BJ (cell line): ENCODE data around the gene CCDC181. TPM values are rescaled to one million over a fixed set of nuclear protein-coding genes. Genes with fewer than 3 reads are reported as not detected.

Experiments
- CTCF ChIA-PET: fragments of 350-600 bp; formaldehyde crosslinking; extraction: SDS; loops from one replicate; lab custom pipeline; 2021; ENCODE audit warnings: antibody characterized with exemption, inconsistent platforms; lab: Yijun Ruan, JAX
- POLR2A ChIA-PET: fragments of 300-600 bp; sonication (Branson Sonifier 250); formaldehyde crosslinking; extraction: SDS; loops from one replicate; lab custom pipeline; 2021; ENCODE audit warnings: antibody characterized with exemption; lab: Charles Lee
- DNase-seq: peaks from one replicate; pipeline ENCODE4 v3.0.0-alpha.2; 2011; ENCODE audit warnings: low read depth
- H3K27me3 ChIP-seq: 2 replicates; pipeline ENCODE4 v1.6.0; 2011; ENCODE audit warnings: low read length; ENCODE audit not compliant: control insufficient read depth, insufficient read depth
- H3K36me3 ChIP-seq: 2 replicates; pipeline ENCODE4 v1.5.1; 2011; ENCODE audit warnings: low read length; ENCODE audit not compliant: control insufficient read depth, insufficient read depth
- H3K4me3 ChIP-seq: 2 replicates; pipeline ENCODE4 v1.5.1; 2011; ENCODE audit warnings: low read depth, mild to moderate bottlenecking, control low read depth, low read length
- CTCF ChIP-seq: IDR thresholded peaks from 2 replicates; pipeline ENCODE4 v1.5.1; 2011; ENCODE audit warnings: low read depth, mild to moderate bottlenecking, control low read depth, inconsistent platforms, low read length, moderate library complexity; ENCODE audit not compliant: insufficient read depth
- polyA plus RNA-seq: library from polyadenylated mRNA; depleted of rRNA; stranded (reverse); fragments of >200 nt; gene quantifications from 2 replicates; pipeline ENCODE4 v1.2.3, GENCODE V29; 2011; rRNA removed
- small RNA-seq: library from RNA; depleted of rRNA; stranded (forward); fragments of <200 nt; gene quantifications from one replicate; pipeline ENCODE3, GENCODE V24; 2012; ENCODE audit warnings: low replicate concordance, low read depth; ENCODE audit not compliant: insufficient read length

The CCDC181 gene
- polyA plus RNA-seq, 1 experiment, result not detected

GRCh38 chr1:169347688-169348382, 79.4 kb downstream of the CCDC181 start:
- no peak for DNase-seq
- H3K27me3 ChIP-seq, result no peaks in the 10 kb centered on the region
- ChIA-PET POLR2A (interaction anchor here (0.6 kb wide), 1 partner anchor 114 kb away, joined by 6 read pairs; no protein-coding TSS in a partner anchor), CTCF (interaction anchor here (0.6 to 3.9 kb wide), 16 partner anchors 12 to 1005 kb away, joined by 3 to 52 read pairs (median 4); partner anchors contain the start of genes ATP1B1, BLZF1 and NME7)
- no peak for TF ChIP-seq CTCF
- H3K4me3 ChIP-seq, result no peak overlapping the region
- H3K36me3 ChIP-seq, result no peaks in the 10 kb centered on the region

- ChIA-PET CTCF (interaction anchor here (1.0 to 3.9 kb wide), 4 partner anchors 211 to 742 kb away, joined by 3 to 52 read pairs (median 7); no protein-coding TSS in a partner anchor), POLR2A (interaction anchor here (0.5 kb wide), 1 partner anchor 238 kb away, joined by 4 read pairs; no protein-coding TSS in a partner anchor)
- H3K27me3 ChIP-seq, result no peaks in the 10 kb centered on the region
- no peak for DNase-seq
- H3K36me3 ChIP-seq, result no peaks in the 10 kb centered on the region
- TF ChIP-seq CTCF, result no peak
- no peak overlapping the region for H3K4me3 ChIP-seq
Measured at GRCh38 chr1:169346036-169346589, 81.2 kb downstream of the CCDC181 start.

- no peaks in the 10 kb centered on the region for H3K27me3 ChIP-seq
- TF ChIP-seq CTCF, result no peak
- POLR2A ChIA-PET, result interaction anchor here (0.5 kb wide), 1 partner anchor 238 kb away, joined by 4 read pairs; no protein-coding TSS in a partner anchor
- CTCF ChIA-PET, result interaction anchor here (1.0 kb wide), 1 partner anchor 588 kb away, joined by 3 read pairs; no protein-coding TSS in a partner anchor
- H3K36me3 ChIP-seq, result no peaks in the 10 kb centered on the region
- no peak overlapping the region for H3K4me3 ChIP-seq
- no peak for DNase-seq
Measured at GRCh38 chr1:169345511-169345910, 81.8 kb downstream of the CCDC181 start.

Small RNA genes within 50 kb of the gene (small RNA-seq; reads per million reads assigned to genes)
- gene AL021068.2, result not detected

Other genes with a start within 250 kb of the CCDC181 start
- gene NME7, start 59.7 kb downstream of the CCDC181 start, polyA plus RNA-seq, result 7.5 and 16.3 TPM in 2 replicates
- gene BLZF1, start 59.3 kb downstream of the CCDC181 start, polyA plus RNA-seq, result 7.7 and 19.2 TPM in 2 replicates
- gene SLC19A2, start 58.5 kb upstream of the CCDC181 start, polyA plus RNA-seq, result 3.3 and 4.9 TPM in 2 replicates
- not detected in 2 replicates for gene F5, start 159.0 kb upstream of the CCDC181 start, polyA plus RNA-seq
- not detected in 2 replicates for gene SELP, start 202.7 kb upstream of the CCDC181 start, polyA plus RNA-seq